Right atrium auricular region (tissue), 2 donors: ENCODE data around the gene MGMT. TPM values are rescaled to one million over a fixed set of nuclear protein-coding genes. Genes with fewer than 3 reads are reported as not detected.

Experiments
- DNase-seq: peaks from one replicate; pipeline ENCODE4 v3.0.0-alpha.2; 2019; ENCODE audit warnings: low spot score
- H3K27ac ChIP-seq, 2 donors: fragments of 200-600 bp; sonication (generic); 1 replicate in 1 of 2; 2 replicates in 1 of 2; pipeline ENCODE4 v1.5.1; 2016 to 2019
- H3K27me3 ChIP-seq, 2 donors: fragments of 200-600 bp; sonication (generic); one replicate each; pipeline versions ENCODE4 v1.5.1 to v1.6.0; 2017 to 2019
- H3K36me3 ChIP-seq: fragments of 200-600 bp; sonication (generic); one replicate; pipeline ENCODE4 v1.5.1; 2016
- H3K4me1 ChIP-seq, 2 donors: fragments of 200-600 bp; sonication (generic); one replicate each; pipeline versions ENCODE4 v1.5.1 to v1.6.0; 2017 to 2019
- H3K4me3 ChIP-seq, 2 donors: fragments of 200-600 bp; sonication (generic); 1 replicate in 1 of 2; 2 replicates in 1 of 2; pipeline ENCODE4 v1.5.1; 2017 to 2019; ENCODE audit warnings: mild to moderate bottlenecking in 1 of 2, moderate library complexity in 1 of 2
- H3K9me3 ChIP-seq, 2 donors: fragments of 200-600 bp; sonication (generic); one replicate each; pipeline ENCODE4 v1.5.1; 2019
- total RNA-seq, 2 donors: library from RNA; depleted of rRNA; stranded (reverse); fragments of >200 nt; gene quantifications; one replicate each; pipeline ENCODE4 v1.1.0, GENCODE V29; 2016
- TF ChIP-seq, protein P1 (sequence below), 2 donors: fragments of 200-600 bp; sonication (generic); IDR thresholded peaks; one replicate each; pipeline ENCODE4 v1.5.1; 2019; ENCODE audit warnings: antibody characterized with exemption in 2 of 2

Gene MGMT
- total RNA-seq, 2 donors from 2014 or later, result 18.2 to 19.2 TPM

DNA sequence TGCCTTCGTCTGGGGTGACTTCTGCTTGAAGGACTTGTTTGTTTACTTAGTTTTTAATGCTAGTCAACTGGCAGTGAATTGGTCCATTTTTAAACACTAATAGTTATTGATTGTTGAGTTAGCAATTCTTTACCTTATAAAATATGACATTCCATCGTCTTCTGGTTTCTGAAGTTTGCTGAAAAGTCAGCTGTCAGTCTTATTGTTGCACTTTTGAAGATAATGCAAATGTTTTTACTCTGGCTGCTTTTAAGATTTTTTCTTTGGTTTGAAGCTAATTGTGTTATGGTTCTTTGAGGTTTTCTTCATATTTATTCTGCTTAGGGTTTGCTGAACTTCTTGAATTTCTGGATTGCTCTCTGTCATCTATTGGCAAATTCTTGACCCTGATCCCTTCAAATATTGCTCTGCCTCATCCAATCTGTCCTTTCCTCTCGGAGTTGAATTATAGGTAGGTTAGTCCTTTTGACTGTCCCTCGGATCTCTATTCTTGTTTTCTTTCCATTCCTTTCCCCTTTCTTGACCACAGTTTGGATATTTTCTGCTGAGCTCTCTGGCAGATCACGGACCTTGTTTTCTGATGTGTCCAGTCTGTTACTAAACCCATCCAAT is 24.2 kb downstream of the MGMT start:
- peaks cover 0 to 30% of the 10 kb centered on the region in 2 donors for H3K9me3 ChIP-seq
- no peaks in the 10 kb centered on the region for H3K27me3 ChIP-seq
- H3K27ac ChIP-seq, result no peak overlapping the region
- TF ChIP-seq, protein P1, sequence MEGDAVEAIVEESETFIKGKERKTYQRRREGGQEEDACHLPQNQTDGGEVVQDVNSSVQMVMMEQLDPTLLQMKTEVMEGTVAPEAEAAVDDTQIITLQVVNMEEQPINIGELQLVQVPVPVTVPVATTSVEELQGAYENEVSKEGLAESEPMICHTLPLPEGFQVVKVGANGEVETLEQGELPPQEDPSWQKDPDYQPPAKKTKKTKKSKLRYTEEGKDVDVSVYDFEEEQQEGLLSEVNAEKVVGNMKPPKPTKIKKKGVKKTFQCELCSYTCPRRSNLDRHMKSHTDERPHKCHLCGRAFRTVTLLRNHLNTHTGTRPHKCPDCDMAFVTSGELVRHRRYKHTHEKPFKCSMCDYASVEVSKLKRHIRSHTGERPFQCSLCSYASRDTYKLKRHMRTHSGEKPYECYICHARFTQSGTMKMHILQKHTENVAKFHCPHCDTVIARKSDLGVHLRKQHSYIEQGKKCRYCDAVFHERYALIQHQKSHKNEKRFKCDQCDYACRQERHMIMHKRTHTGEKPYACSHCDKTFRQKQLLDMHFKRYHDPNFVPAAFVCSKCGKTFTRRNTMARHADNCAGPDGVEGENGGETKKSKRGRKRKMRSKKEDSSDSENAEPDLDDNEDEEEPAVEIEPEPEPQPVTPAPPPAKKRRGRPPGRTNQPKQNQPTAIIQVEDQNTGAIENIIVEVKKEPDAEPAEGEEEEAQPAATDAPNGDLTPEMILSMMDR (IDR thresholded peaks at IDR 0.05), result no peak
- H3K4me1 ChIP-seq, result peaks cover 0 to 9% of the 10 kb centered on the region in 2 donors
- no peak overlapping the region for H3K4me3 ChIP-seq
- no peak for DNase-seq
- no peaks in the 10 kb centered on the region for H3K36me3 ChIP-seq

DNA sequence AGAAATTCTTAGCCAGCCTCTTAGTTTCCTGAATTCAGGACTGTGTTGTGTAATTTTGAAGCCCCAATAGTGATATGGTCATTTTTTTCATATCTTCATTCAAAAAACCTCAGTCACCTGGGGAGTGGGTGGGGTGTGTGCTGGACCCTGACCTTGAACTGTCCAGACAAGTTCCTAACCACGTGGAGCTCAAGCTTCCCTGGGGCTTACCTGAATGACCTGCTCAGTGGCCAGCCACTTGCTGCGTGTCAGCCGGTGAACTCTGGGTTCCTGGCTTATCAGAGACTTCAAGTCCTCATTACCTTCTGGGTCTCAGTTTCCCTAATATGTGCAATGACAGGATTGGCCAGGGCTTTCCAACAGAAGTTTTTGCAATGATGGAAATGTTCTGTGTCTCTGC is 27.1 kb downstream of the MGMT start:
- H3K4me3 ChIP-seq, result no peak overlapping the region
- H3K27ac ChIP-seq, result no peak overlapping the region

GRCh38 chr10:129494740-129495139 is 27.7 kb downstream of the MGMT start:
- Histone ChIP-seq H3K9me3 (peaks cover 0 to 30% of the 10 kb centered on the region in 2 donors), H3K4me1 (peaks cover 0 to 9% of the 10 kb centered on the region in 2 donors), H3K36me3 (no peaks in the 10 kb centered on the region), H3K27me3 (no peaks in the 10 kb centered on the region), H3K27ac (no peak overlapping the region), H3K4me3 (no peak overlapping the region)
- TF ChIP-seq, protein P1 (IDR thresholded peaks at IDR 0.05), result no peak
- no peak for DNase-seq

More for the DNA sequence above, 27.1 kb downstream of the MGMT start:
- Histone ChIP-seq H3K4me1 (peaks cover 0 to 9% of the 10 kb centered on the region in 2 donors), H3K27me3 (no peaks in the 10 kb centered on the region), H3K36me3 (no peaks in the 10 kb centered on the region), H3K9me3 (peaks cover 0 to 30% of the 10 kb centered on the region in 2 donors)
- TF ChIP-seq, protein P1 (IDR thresholded peaks at IDR 0.05), result no peak
- DNase-seq, result no peak

- no peaks in the 10 kb centered on the region for H3K36me3 ChIP-seq
- DNase-seq, result no peak
- H3K27me3 ChIP-seq, result no peaks in the 10 kb centered on the region
- H3K4me1 ChIP-seq, result peaks cover 0 to 9% of the 10 kb centered on the region in 2 donors
- no peak overlapping the region for H3K27ac ChIP-seq
- no peak overlapping the region for H3K4me3 ChIP-seq
- peaks cover 0 to 25% of the 10 kb centered on the region in 2 donors for H3K9me3 ChIP-seq
- TF ChIP-seq, protein P1 (IDR thresholded peaks at IDR 0.05), result no peak
Observed at GRCh38 chr10:129495256-129495655, 28.2 kb downstream of the MGMT start.

GRCh38 chr10:129495698-129496097 is 28.7 kb downstream of the MGMT start:
- H3K9me3 ChIP-seq, result peaks cover 0 to 20% of the 10 kb centered on the region in 2 donors
- H3K27me3 ChIP-seq, result no peaks in the 10 kb centered on the region
- no peak overlapping the region for H3K4me3 ChIP-seq
- TF ChIP-seq, protein P1 (IDR thresholded peaks at IDR 0.05), result no peak
- DNase-seq, result no peak
- H3K27ac ChIP-seq, result no peak overlapping the region
- peaks cover 0 to 9% of the 10 kb centered on the region in 2 donors for H3K4me1 ChIP-seq
- no peaks in the 10 kb centered on the region for H3K36me3 ChIP-seq

GRCh38 chr10:129497013-129497412 is 30.0 kb downstream of the MGMT start:
- Histone ChIP-seq H3K9me3 (peaks cover 0 to 7% of the 10 kb centered on the region in 2 donors), H3K27me3 (no peaks in the 10 kb centered on the region), H3K4me1 (peaks cover 0 to 9% of the 10 kb centered on the region in 2 donors), H3K36me3 (no peaks in the 10 kb centered on the region), H3K27ac (no peak overlapping the region), H3K4me3 (no peak overlapping the region)
- no peak for DNase-seq
- TF ChIP-seq, protein P1 (IDR thresholded peaks at IDR 0.05), result no peak
